PC-9 (cell line): ENCODE data around the gene ATP6V0D1.

ENCODE experiments used
- EZH2 ChIP-seq: fragments of 200-600 bp; sonication (generic); IDR thresholded peaks from 2 replicates; pipeline ENCODE4 v1.8.0; 2017; ENCODE audit warnings: antibody characterized with exemption, low read depth
- TF ChIP-seq, protein P1 (sequence below): fragments of 200-600 bp; sonication (generic); conservative IDR thresholded peaks from 2 replicates; pipeline ENCODE4 v1.6.1; 2017; ENCODE audit warnings: mixed run types, antibody characterized with exemption, mild to moderate bottlenecking, moderate library complexity

DNA sequence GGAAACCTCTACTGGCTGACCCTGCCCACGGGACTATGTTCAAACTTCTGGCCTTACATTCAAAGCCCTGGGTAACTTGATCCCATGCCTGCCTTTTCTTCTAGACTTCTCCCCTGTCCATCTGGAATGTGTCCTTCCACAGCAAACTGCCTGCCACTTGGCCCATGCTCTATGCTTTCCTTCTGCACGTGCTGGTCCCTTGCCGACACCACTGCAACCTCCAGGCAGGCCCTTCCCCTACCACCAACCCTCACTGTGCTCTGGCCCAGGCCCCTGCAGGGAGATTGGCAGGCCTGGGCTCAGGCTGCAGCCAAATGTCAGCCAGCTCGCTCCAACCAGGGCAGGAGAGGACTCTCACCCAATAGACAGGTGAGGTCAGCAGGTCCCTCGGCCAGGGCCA, 39.0 kb downstream of the ATP6V0D1 start:
- TF ChIP-seq, protein P1, sequence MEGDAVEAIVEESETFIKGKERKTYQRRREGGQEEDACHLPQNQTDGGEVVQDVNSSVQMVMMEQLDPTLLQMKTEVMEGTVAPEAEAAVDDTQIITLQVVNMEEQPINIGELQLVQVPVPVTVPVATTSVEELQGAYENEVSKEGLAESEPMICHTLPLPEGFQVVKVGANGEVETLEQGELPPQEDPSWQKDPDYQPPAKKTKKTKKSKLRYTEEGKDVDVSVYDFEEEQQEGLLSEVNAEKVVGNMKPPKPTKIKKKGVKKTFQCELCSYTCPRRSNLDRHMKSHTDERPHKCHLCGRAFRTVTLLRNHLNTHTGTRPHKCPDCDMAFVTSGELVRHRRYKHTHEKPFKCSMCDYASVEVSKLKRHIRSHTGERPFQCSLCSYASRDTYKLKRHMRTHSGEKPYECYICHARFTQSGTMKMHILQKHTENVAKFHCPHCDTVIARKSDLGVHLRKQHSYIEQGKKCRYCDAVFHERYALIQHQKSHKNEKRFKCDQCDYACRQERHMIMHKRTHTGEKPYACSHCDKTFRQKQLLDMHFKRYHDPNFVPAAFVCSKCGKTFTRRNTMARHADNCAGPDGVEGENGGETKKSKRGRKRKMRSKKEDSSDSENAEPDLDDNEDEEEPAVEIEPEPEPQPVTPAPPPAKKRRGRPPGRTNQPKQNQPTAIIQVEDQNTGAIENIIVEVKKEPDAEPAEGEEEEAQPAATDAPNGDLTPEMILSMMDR, result no peak
- TF ChIP-seq EZH2, result no peak
